Embryonic facial prominence (tissue), 1 donor: Measurements from ENCODE around the gene TBC1D1.

Source experiments
- DNase-seq: peaks from one replicate; pipeline ENCODE4 v3.0.0-alpha.2; 2016; ENCODE audit errors: extremely low spot score

The TBC1D1 gene, protein sequence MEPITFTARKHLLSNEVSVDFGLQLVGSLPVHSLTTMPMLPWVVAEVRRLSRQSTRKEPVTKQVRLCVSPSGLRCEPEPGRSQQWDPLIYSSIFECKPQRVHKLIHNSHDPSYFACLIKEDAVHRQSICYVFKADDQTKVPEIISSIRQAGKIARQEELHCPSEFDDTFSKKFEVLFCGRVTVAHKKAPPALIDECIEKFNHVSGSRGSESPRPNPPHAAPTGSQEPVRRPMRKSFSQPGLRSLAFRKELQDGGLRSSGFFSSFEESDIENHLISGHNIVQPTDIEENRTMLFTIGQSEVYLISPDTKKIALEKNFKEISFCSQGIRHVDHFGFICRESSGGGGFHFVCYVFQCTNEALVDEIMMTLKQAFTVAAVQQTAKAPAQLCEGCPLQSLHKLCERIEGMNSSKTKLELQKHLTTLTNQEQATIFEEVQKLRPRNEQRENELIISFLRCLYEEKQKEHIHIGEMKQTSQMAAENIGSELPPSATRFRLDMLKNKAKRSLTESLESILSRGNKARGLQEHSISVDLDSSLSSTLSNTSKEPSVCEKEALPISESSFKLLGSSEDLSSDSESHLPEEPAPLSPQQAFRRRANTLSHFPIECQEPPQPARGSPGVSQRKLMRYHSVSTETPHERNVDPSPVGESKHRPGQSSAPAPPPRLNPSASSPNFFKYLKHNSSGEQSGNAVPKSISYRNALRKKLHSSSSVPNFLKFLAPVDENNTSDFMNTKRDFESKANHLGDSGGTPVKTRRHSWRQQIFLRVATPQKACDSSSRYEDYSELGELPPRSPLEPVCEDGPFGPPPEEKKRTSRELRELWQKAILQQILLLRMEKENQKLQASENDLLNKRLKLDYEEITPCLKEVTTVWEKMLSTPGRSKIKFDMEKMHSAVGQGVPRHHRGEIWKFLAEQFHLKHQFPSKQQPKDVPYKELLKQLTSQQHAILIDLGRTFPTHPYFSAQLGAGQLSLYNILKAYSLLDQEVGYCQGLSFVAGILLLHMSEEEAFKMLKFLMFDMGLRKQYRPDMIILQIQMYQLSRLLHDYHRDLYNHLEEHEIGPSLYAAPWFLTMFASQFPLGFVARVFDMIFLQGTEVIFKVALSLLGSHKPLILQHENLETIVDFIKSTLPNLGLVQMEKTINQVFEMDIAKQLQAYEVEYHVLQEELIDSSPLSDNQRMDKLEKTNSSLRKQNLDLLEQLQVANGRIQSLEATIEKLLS (N-terminal part only)

DNA sequence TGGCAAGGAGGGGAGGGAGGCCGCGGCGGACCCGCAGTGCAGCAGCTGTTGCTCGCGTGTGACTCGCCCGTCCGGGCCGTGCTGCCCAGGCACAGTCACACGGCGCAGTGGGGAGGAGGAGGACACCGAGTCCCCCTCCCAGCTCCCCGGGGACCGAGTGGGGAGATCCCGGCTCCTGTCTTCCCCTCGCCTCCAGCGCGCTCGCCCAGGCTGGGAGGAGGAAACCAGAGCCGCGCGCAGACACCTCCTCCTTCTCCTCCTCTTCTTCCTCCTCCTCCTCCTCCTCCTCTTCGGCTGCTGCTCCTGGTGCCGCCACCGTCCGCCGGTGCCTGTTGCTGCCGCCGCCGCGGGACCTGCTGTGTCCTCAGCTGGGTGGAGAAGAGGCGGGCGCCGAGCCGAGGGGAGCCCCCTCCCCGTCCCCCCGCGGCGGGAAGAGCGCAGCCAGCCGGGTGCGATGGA is at the start of gene TBC1D1:
TBC1D1 (plus strand) TSS at position 284 of the 459 bp plus-strand sequence. CDS start 11,012 bp downstream, outside the sequence.
- no peak for DNase-seq

DNA sequence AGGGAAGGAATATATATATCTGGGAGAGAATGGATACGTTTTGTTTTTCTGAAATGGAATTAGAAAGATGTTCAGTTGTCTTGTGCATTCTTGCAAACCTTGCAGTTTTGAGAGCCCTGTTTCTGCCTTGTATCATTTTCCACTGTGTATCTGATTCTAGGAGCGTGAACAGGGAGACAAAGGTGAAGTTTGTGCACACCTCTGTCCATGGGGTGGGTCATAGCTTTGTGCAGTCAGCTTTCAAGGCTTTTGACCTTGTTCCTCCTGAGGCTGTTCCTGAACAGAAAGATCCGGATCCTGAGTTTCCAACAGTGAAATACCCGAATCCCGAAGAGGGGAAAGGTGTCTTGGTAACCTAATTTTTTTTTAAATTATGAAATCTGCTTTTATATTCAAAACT is 46.7 kb upstream of the TBC1D1 start:
- DNase-seq, result no peak

DNA sequence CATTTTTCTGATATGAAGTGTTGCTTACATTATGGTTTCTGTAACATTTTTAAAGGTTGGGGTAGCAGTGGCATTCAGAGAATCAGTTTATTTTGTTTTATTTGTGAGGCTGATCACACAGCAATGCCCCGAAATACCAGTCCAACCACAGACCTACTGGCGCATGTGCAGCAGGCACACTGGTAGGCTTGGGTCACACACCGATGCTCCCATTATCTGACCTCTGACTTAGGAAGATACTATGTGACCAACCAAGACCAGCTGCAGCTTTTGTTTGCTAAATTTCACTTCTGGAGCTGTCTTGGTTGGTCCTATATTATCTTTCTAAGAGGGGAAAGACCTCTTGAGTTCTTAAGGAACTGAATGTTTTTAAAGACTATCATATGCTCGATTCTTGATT is 45.7 kb upstream of the TBC1D1 start:
- no peak for DNase-seq

DNA sequence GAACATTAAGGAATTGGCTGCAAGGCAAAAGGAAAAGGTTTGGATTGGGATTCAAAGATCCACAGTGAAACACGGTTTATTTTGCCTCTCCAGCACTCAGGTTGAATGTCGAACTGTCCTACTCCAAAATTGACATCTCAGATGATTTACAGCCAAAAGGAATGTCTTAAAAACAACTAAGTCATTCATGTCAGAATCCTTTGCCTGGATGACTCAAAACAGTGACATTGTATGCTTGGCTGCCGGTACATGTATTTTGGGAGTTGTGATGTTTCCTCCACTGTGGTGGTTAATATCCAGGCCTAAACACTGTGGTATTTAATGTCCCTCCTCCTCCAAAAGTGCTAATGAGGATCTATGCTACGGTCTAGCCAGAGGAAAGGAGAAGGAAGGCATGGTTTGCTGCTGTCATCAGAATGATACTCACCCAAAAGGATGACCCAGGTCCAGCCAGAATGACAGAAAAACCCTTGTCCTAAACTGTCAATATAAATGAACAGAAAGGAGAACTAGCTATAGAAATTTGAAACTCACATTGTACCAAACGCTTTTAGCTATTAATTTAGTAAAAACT is 43.5 kb upstream of the TBC1D1 start:
- DNase-seq, result no peak

DNA sequence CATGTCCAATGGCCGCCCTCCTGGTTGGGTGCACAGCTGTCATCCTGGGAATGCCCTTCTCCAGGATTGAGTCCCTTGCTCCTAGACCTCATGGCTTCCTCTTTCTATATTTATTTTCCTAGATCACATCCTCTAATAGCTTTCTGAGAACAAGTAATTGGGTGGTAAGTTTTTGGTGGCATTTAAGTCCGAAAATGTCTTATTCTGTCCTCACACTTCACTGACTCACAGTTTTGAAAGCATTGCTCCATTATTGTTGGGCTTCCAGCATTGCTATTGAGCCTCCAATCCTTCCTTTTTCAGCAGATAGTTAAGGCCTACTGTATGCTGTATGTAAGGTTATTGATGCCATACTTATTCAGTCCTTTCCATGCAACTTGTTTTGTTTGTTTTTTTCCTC is 38.5 kb upstream of the TBC1D1 start:
- DNase-seq, result no peak

DNA sequence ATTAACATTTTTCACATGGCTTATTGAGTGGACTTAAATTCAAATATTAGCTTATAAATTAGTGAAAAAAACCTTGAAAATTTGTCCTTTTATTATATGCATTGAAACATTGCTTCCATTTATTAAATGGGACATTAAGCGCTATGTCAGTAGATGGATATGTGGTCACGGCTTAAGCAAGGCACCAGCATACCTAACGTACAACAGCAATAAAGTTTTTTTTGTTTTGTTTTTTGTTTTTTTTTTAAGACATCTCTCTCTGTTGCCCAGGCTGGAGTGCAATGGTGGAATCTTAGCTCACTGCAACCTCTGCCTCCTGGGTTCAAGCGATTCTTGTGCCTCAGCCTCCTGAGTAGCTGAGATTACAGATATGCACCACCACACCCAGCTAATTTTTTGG is 32.8 kb upstream of the TBC1D1 start:
- DNase-seq, result no peak

DNA sequence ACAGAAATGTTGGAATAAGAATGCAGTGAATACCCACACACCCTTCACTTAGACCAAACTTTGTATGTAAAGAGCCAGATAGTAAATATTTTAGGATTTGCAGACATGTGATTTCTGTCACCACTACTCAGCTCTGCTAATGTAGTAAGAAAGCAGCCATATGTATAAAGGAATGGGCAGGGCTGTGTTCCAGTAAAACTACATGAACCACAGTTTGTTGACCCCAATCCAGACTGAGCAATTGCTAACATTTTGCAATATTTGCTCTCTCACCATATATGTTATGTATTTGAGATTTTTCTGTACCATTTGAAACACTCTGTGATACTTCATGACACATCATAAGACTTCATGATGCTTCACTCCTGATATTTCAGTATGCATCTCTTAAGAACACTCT is 32.0 kb upstream of the TBC1D1 start:
- no peak for DNase-seq

DNA sequence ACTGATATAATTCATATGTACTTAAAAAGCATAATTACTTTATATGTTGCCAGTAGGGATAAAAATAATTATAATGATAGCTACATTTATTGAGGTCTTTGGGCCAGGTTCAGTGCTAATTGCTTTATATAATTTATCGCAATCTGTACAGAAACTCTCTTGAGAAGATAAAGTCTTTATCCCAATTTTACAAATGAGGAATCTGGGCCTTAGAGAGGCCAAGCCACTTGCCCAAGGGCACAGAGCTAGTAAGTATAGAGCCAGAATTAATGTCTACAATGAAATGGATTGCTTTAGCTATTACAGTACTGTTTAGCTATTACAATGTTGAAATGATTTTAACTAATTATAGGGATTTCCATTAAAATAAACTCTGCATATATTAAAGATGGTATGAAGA is 30.6 kb upstream of the TBC1D1 start:
- no peak for DNase-seq

DNA sequence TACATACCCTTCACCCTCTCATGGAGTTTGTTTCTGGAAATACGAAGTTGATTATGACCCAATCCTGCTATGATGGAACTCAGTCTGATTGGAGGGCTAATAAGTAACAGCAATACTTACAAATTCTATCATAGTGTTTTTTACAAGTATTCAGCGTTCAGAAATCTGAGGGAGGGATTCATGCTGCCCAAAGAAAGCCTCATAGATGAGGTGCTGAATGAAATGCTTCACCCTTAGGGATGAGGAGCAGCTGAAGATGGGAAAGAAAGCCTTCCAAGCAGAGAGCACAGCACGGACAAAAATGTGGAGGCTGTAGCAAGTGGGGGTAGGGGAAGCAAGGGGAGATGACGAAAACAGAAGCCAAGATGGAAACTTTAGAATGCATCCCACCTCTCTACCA is 27.9 kb upstream of the TBC1D1 start:
- DNase-seq, result no peak

DNA sequence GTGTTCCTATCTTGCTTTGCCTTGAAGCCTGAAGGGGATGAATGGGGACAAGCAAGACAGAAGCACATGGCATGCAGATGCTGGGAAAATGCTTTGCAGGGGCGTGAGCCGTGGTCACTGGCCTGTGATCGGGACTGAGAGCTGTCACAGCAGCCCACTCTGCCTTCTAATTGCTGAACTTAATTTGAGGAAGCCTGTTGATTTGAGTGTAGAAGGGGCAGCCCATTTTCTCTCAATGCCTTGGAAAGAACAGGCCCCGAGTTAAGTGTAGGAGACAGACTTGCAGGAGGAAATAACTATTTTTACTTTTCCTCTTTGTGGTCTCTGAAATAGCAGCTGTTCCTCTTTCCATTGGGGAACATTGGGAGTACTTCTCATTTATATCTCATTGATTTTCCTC is 26.1 kb upstream of the TBC1D1 start:
- no peak for DNase-seq

DNA sequence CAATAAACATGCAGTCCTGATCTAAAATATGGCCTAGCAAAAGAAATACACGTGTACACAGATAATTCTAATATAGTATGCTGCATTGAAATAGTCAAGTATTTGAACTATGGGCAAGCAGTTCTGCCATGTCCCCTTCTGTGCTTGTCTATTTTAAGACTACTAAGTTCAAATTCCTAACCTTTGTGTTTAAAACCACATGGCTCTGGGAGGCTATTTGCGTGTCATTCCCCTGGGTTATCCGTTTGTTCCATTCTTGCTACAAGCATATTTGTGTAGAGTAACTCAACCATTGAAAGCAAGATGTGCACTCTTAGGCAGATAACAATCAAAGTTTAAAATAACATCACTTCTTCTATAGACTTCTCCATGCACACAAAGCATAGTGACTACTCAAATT is 25.4 kb upstream of the TBC1D1 start:
- no peak for DNase-seq

DNA sequence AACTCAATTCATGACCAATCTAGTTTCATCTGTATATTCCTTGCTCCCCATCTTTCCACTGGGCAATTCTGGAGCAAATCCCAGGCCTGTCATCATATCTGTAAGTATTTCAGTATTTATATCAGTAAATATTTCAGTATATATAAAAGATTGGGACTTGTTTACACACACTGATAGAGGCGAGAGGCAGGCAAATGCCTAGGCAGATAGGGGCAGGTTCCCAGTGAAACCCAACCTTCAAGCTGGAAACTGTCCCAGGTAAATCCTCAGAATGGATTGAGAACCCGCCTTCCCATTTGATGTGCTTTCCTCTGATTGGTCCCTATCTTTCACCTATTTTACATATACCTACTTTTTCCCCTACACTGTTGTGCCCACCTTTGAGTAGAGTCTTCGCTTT is 23.8 kb upstream of the TBC1D1 start:
- no peak for DNase-seq

DNA sequence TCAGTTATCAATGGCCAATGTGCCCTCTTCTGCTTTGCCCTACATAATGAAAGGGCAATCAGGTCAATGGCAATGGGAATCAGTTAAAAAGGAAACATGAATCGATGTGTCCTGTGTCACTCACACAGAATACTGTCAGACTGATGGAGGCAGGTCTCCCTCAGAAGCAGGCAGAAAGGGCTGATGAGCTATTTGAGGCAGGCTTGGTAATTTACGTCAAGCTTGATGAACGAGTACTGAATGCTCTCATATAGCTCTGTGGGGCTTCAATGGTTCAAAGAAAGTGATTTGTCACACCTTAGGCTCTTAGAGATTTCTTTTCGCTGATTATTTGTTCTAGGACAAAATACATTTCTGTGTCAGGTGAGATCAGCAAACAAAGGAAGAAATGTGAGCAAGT is 22.6 kb upstream of the TBC1D1 start:
- no peak for DNase-seq

DNA sequence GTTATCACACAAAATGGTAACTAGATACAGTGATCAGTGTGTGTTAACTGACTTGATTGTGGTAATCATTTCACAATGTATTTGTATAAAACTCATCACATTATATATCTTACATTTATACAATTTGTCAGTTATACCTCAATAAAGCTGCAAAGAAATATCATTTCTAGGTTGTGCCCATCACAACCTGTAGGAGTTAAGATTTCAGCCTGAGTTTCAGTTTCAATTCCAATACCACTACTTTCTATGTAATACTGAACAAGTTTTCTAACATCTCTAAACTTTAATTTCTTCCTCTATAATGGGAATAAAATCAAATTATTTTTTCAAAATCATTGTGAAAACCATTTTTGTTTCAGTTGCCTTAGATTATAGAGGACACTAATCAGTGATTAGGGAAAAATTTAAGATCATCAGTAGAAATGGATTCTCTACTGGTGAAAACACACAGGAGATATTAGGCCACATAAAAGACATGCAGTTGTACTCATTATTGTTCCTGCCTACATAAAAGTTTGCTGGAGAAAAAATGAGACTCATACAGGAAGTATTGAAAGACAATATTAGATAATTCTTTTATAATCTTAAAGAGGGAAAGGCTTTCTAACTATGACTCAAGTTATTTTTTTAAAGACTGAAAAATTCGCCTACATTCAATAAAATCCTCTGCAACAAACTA is 18.4 kb upstream of the TBC1D1 start:
- no peak for DNase-seq

DNA sequence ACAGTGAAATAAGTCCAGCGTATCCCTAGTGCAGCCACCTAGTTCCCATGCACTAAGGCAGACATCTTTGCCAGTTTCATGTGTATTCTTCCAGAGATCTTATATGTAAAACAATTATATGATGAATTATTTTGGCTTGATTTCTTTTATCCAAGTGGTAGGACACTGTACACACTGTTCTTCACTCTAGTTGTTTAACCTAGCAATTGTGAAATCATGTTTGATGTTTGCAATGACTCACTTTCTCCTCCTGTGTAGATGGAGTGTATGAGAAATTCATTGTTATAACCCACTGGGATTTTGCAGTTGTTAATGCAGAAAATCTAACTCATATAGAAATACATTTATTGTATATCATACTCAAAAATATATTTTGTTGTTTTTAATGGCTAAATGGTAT is 17.5 kb upstream of the TBC1D1 start:
- no peak for DNase-seq

DNA sequence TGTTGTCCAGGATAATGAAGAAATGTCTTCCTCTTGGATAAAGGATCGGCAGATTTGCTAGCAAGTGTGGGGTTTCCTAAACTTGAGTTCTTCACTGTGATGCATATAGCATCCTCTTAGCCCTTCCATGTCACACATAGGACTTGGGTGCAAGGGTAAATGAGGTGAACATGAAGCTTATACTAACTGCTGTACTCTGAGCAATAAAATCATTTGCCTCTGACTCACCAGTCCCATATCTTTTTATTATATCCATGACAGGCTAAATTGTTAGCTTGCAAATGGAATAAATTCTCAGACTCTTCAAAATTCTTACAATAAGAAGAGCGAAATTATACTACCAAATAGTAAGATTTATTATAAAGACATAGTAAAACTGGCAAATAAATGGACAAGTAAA is 14.7 kb upstream of the TBC1D1 start:
- DNase-seq, result no peak

DNA sequence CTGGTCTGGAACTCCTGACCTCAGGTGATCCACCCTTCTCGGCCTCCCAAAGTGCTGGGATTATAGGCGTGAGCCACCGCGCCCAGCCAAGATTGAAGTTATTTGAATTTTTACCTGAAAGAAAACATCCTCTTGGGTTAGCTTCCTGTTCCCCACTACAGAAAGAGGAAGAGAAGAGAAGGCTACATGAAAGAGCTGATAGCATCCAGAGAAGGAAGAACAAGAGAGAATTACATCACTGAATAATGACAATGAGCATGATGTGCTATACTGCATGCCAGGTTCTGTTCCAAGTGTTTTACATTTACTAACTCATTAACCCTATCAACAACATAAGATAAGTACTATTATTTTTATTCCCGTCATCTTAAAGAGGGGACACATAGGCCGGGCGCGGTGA is 11.5 kb upstream of the TBC1D1 start:
- no peak for DNase-seq

DNA sequence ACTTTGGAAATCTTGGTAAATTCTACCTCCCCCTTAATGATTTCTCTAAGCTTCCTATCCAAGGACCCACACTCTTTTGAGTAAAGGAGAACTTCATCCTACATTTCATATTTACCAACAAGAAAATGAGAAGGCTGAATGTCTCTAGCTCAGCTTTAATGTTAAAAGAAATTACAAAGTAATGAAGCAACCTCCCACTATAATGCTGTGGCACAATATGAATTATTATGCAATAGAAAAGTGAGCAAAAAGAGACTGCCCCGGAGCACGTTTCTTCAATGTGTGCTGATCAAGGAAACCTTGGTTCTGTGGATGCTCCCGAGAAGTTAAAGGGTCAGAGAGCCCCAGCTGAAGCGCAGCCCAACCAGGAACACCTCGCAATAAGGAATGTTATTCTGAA is 9.1 kb upstream of the TBC1D1 start:
- no peak for DNase-seq

DNA sequence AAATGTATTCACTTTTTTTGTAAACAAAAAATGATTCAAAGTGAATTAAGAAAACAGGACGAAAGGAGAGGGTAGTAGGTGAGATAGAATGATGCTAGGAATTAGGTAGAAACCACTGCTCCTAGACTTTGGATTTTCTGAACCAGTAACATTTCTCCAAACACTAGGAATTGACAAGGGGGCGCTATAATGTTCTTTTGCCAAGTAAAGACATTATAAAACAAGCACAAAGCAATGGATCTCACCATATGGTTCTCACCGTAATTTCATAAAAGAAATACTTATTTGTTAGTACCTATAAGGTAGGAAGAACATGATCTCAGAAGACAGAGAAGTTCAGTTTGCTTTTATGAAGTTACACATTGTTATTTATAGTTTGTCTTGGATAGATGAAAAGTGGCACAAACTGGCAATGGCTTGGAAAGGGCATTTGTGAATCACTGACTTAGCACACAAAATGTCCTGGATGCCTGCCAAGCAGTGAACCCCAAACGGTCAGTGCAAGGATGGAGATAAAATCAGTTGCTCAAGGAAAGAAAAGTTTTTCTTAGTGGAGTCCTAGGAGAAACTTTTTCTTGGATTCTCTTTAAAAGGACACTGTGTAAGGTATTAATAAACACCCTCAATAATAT is 8.1 kb upstream of the TBC1D1 start:
- DNase-seq, result no peak

DNA sequence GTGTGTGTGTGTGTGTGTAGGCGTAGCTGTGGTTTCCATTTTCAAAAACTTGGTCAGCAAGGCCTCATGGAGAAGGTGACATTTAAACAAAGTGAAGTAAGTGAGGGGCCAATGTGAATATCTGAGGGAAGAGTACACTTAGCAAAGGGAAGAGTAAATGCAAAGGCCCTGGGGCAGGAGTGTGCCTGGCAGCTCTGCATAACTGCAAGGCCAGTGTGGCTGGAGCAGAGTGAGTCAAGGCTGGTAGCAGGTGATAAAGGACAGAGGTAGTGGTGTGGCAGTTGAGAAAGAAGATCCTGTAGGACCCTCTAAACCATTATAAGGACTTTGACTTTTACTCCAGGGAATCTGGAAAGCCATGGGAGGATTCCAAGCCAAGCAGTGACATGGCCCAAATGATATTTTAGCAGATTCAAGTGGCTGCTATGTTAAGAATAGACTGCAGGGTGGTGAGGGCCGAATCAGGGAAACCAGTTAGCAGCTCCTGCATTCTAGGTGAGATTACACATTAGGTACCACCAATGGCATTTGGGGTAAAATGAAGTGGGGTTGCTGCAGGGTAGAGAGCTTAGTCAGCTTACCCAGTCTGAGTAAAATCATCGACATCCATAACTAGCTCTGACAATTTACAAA is 5.9 kb upstream of the TBC1D1 start:
- no peak for DNase-seq
